Esophagus squamous epithelium (tissue), 5 donors: ENCODE data around the gene MUC20. TPM values are rescaled to one million over a fixed set of nuclear protein-coding genes. Genes with fewer than 3 reads are reported as not detected.
"Not testable (repeated sequence)": the region's sequence is repeated elsewhere in the genome, so short reads cannot be mapped to it uniquely, and the experiment has no call there.

Experiments used
- DNase-seq: peaks from one replicate; lab custom pipeline; 2025; lab: John Stamatoyannopoulos, UW
- H3K27ac ChIP-seq, 4 donors: fragments of 200-600 bp; sonication (generic); one replicate each; pipeline ENCODE4 v1.5.1; 2016 to 2019; ENCODE audit warnings: mild to moderate bottlenecking in 1 of 4
- H3K27me3 ChIP-seq, 4 donors: fragments of 200-600 bp; sonication (generic); 1 replicate in 3 of 4; 2 replicates in 1 of 4; pipeline versions ENCODE4 v1.5.1 to v1.6.0; 2017 to 2021; ENCODE audit warnings: antibody characterized with exemption in 1 of 4
- H3K36me3 ChIP-seq, 3 donors: fragments of 200-600 bp; sonication (generic); one replicate each; pipeline ENCODE4 v1.5.1; 2016 to 2019
- H3K4me1 ChIP-seq, 3 donors: fragments of 200-600 bp; sonication (generic); one replicate each; pipeline ENCODE4 v1.5.1; 2017 to 2019
- H3K4me3 ChIP-seq, 4 donors: fragments of 200-600 bp; sonication (generic); 1 replicate in 3 of 4; 2 replicates in 1 of 4; pipeline ENCODE4 v1.5.1; 2016 to 2019; ENCODE audit warnings: mild to moderate bottlenecking in 2 of 4, moderate library complexity in 1 of 4
- H3K9me3 ChIP-seq, 3 donors: fragments of 200-600 bp; sonication (generic); one replicate each; pipeline ENCODE4 v1.5.1; 2016 to 2019
- CTCF ChIP-seq, 6 experiments: fragments of 450-650 bp in 4 of 6; fragments of 200-600 bp in 2 of 6; sonication (generic) in 2 of 6; IDR thresholded peaks; one replicate each; pipeline ENCODE4 v1.5.1; 2016 to 2019; ENCODE audit warnings: antibody characterized with exemption in 6 of 6, mild to moderate bottlenecking in 4 of 6, moderate library complexity in 4 of 6
- POLR2A ChIP-seq, 4 donors: fragments of 450-650 bp; IDR thresholded peaks; one replicate each; pipeline ENCODE4 v1.6.1; 2017; ENCODE audit warnings: antibody characterized with exemption in 4 of 4, mild to moderate bottlenecking in 4 of 4, moderate library complexity in 3 of 4
- WGBS, 2 donors: methylation state at CpG; one replicate each; pipeline ENCODE4 v1.1.5; 2018; 5-methylcytosine and 5-hydroxymethylcytosine counted together
- intact Hi-C: fragments of 100-400 bp; cut with DNase I; formaldehyde crosslinking; loops from one replicate; pipeline ENCODE4 v1.15.0; 2022
- total RNA-seq, 4 donors: library from RNA; depleted of rRNA; stranded (reverse); fragments of >200 nt; gene quantifications; one replicate each; pipeline ENCODE4 v1.1.0, GENCODE V29; 2016
- donor health status: DM: yes; HTN: yes; CAD: no.

The MUC20 gene
- total RNA-seq, 4 donors from 2014 or later = 14.1 to 64.1 (median 25.7) TPM

- H3K36me3 ChIP-seq = peaks cover 0 to 7% (median 7%) of the 10 kb centered on the region in 3 donors
- H3K27ac ChIP-seq = no peak overlapping the region
- no peak for DNase-seq
- WGBS, 2 donors = 83 to 89% methylated on average over 12 of the region's 12 CpGs
- intact Hi-C loops = no loop called here
- no peaks in the 10 kb centered on the region for H3K9me3 ChIP-seq
- no peak for TF ChIP-seq POLR2A (IDR thresholded peaks at IDR 0.05)
- no peak for TF ChIP-seq CTCF (IDR thresholded peaks at IDR 0.05)
- H3K27me3 ChIP-seq = peaks cover 0 to 6% (median 0%) of the 10 kb centered on the region in 4 donors
- H3K4me3 ChIP-seq = no peak overlapping the region
- no peaks in the 10 kb centered on the region for H3K4me1 ChIP-seq
Measured at GRCh38 chr3:195736866-195737490, 16.2 kb downstream of the MUC20 start.

- DNase-seq, H3K9me3 ChIP-seq, H3K27me3 ChIP-seq, H3K27ac ChIP-seq, H3K4me3 ChIP-seq, H3K36me3 ChIP-seq, H3K4me1 ChIP-seq, intact Hi-C loops: not testable (repeated sequence)
- 74 to 78% methylated on average over 6 of the region's 6 CpGs for WGBS, 2 donors
Measured at GRCh38 chr3:195737782-195738181, 17.0 kb downstream of the MUC20 start.

- no peak overlapping the region for H3K4me3 ChIP-seq
- H3K27me3 ChIP-seq = peaks cover 0 to 8% (median 0%) of the 10 kb centered on the region in 4 donors
- intact Hi-C loops = no loop called here
- DNase-seq = no peak
- TF ChIP-seq CTCF (IDR thresholded peaks at IDR 0.05) = no peak
- TF ChIP-seq POLR2A (IDR thresholded peaks at IDR 0.05) = no peak
- 76 to 90% methylated on average over 13 to 14 of the region's 14 CpGs for WGBS, 2 donors
- no peak overlapping the region for H3K27ac ChIP-seq
- H3K36me3 ChIP-seq = peaks cover 0 to under 1% (median 0%) of the 10 kb centered on the region in 3 donors
- H3K9me3 ChIP-seq = no peaks in the 10 kb centered on the region
- no peaks in the 10 kb centered on the region for H3K4me1 ChIP-seq
Measured at GRCh38 chr3:195738274-195739044, 17.7 kb downstream of the MUC20 start.

GRCh38 chr3:195739561-195740111 lies 18.9 kb downstream of the MUC20 start:
- WGBS, 2 donors = 81 to 90% methylated on average over 11 to 12 of the region's 13 CpGs
- no peak for TF ChIP-seq CTCF (IDR thresholded peaks at IDR 0.05)
- TF ChIP-seq POLR2A (IDR thresholded peaks at IDR 0.05) = no peak
- intact Hi-C loops = no loop called here

GRCh38 chr3:195744437-195744836 lies 23.7 kb downstream of the MUC20 start:
- peaks cover 0 to 7% (median 0%) of the 10 kb centered on the region in 3 donors for H3K4me1 ChIP-seq
- no peak for DNase-seq
- H3K4me3 ChIP-seq = no peak overlapping the region
- no peak overlapping the region for H3K27ac ChIP-seq
- peaks cover 0 to 28% (median 3%) of the 10 kb centered on the region in 4 donors for H3K27me3 ChIP-seq
- WGBS, 2 donors = 62 to 83% methylated on average over 4 of the region's 4 CpGs
- no peaks in the 10 kb centered on the region for H3K9me3 ChIP-seq
- intact Hi-C loops = no loop called here
- no peaks in the 10 kb centered on the region for H3K36me3 ChIP-seq
- no peak for TF ChIP-seq POLR2A (IDR thresholded peaks at IDR 0.05)
- no peak for TF ChIP-seq CTCF (IDR thresholded peaks at IDR 0.05)

More at GRCh38 chr3:195739561-195740111, 18.9 kb downstream of the MUC20 start:
- H3K27me3 ChIP-seq = peaks cover 0 to 8% (median 0%) of the 10 kb centered on the region in 4 donors
- no peak for DNase-seq
- no peak overlapping the region for H3K27ac ChIP-seq
- no peaks in the 10 kb centered on the region for H3K36me3 ChIP-seq
- no peak overlapping the region for H3K4me3 ChIP-seq
- H3K4me1 ChIP-seq = no peaks in the 10 kb centered on the region
- no peaks in the 10 kb centered on the region for H3K9me3 ChIP-seq
